Stimulated activated CD8-positive, alpha-beta memory T cell treated with anti-CD3 and anti-CD28 coated beads, Interleukin-4, amount 100 ng/mL, for 24 hours (primary cell): ENCODE measurements around the gene KIAA1217.

Source experiments
- DNase-seq: peaks from one replicate; pipeline ENCODE4 v3.0.0-alpha.2; 2020; ENCODE audit warnings: low read depth

Gene KIAA1217

GRCh38 chr10:24247841-24248240, 38.9 kb downstream of the KIAA1217 start:
- DNase-seq, result no peak

GRCh38 chr10:24249829-24250415, 41.0 kb downstream of the KIAA1217 start:
- DNase-seq, result no peak

GRCh38 chr10:24251547-24251946, 42.6 kb downstream of the KIAA1217 start:
- no peak for DNase-seq

- no peak for DNase-seq
Observed at GRCh38 chr10:24254180-24254579, 45.2 kb downstream of the KIAA1217 start.

- no peak for DNase-seq
Observed at GRCh38 chr10:24255115-24255880, 46.4 kb downstream of the KIAA1217 start.

GRCh38 chr10:24255881-24256311, 47.0 kb downstream of the KIAA1217 start:
- DNase-seq, result no peak

GRCh38 chr10:24256619-24257107, 47.7 kb downstream of the KIAA1217 start:
- no peak for DNase-seq

GRCh38 chr10:24257588-24257987, 48.6 kb downstream of the KIAA1217 start:
- no peak for DNase-seq

GRCh38 chr10:24259365-24260130, 50.6 kb downstream of the KIAA1217 start:
- no peak for DNase-seq

- DNase-seq, result no peak
Observed at GRCh38 chr10:24261627-24262026, 52.7 kb downstream of the KIAA1217 start.

- DNase-seq, result no peak
Observed at GRCh38 chr10:24262929-24263590, 54.1 kb downstream of the KIAA1217 start.

- DNase-seq, result no peak
Observed at GRCh38 chr10:24269476-24269875, 60.5 kb downstream of the KIAA1217 start.

- DNase-seq, result no peak
Observed at GRCh38 chr10:24272374-24272773, 63.4 kb downstream of the KIAA1217 start.

- DNase-seq, result no peak
Observed at GRCh38 chr10:24277277-24277676, 68.3 kb downstream of the KIAA1217 start.

- DNase-seq, result no peak
Observed at GRCh38 chr10:24277771-24278170, 68.8 kb downstream of the KIAA1217 start.

GRCh38 chr10:24278176-24278889, 69.4 kb downstream of the KIAA1217 start:
- no peak for DNase-seq

GRCh38 chr10:24279166-24279565, 70.2 kb downstream of the KIAA1217 start:
- DNase-seq, result no peak

- no peak for DNase-seq
Observed at GRCh38 chr10:24287559-24288195, 78.7 kb downstream of the KIAA1217 start.

- DNase-seq, result no peak
Observed at GRCh38 chr10:24288581-24288980, 79.6 kb downstream of the KIAA1217 start.

GRCh38 chr10:24289235-24289634, 80.3 kb downstream of the KIAA1217 start:
- DNase-seq, result no peak
